Mucosa of rectum (tissue), 2 donors: ENCODE results near the gene SORL1-AS1.

Source experiments
- H3K27ac ChIP-seq, 2 donors: one replicate each; pipeline ENCODE4 v1.7.0; 2013; ENCODE audit warnings: inconsistent platforms in 2 of 2, low read depth in 2 of 2, low read length in 2 of 2
- H3K27me3 ChIP-seq, 2 donors: one replicate each; pipeline ENCODE4 v1.7.0; 2013; ENCODE audit warnings: low read length in 2 of 2; ENCODE audit not compliant: control insufficient read depth in 2 of 2, insufficient read depth in 2 of 2
- H3K36me3 ChIP-seq, 2 donors: one replicate each; pipeline ENCODE4 v1.7.0; 2013; ENCODE audit warnings: low read length in 2 of 2; ENCODE audit not compliant: control insufficient read depth in 2 of 2, insufficient read depth in 2 of 2
- H3K4me1 ChIP-seq, 2 donors: one replicate each; pipeline ENCODE4 v1.7.0; 2013; ENCODE audit warnings: low read length in 2 of 2, mild to moderate bottlenecking in 1 of 2; ENCODE audit not compliant: control insufficient read depth in 2 of 2, insufficient read depth in 2 of 2
- H3K4me3 ChIP-seq, 2 donors: one replicate each; pipeline ENCODE4 v1.7.0; 2013; ENCODE audit warnings: low read length in 2 of 2
- H3K9ac ChIP-seq, 2 donors: one replicate each; pipeline ENCODE4 v1.7.0; 2013; ENCODE audit warnings: low read length in 2 of 2, low read depth in 1 of 2, mild to moderate bottlenecking in 1 of 2
- H3K9me3 ChIP-seq, 2 donors: one replicate each; pipeline ENCODE4 v1.7.0; 2013; ENCODE audit warnings: low read length in 2 of 2; ENCODE audit not compliant: control insufficient read depth in 2 of 2
- donor health status: healthy.
- donor health status: Normal muscosa, but diverticular disease.

Gene SORL1-AS1

GRCh38 chr11:121452609-121453150 lies at the start of gene SORL1-AS1:
Gene SORL1-AS1, minus strand, starts transcription at chr11:121452967.
- Histone ChIP-seq H3K9ac (peak within 1 kb of the TSS; percentile 74 to 80), H3K4me1 (peaks cover 21 to 23% of the 10 kb centered on the region in 2 donors), H3K9me3 (no peaks in the 10 kb centered on the region), H3K4me3 (peak within 1 kb of the TSS; percentile 83 to 89), H3K27me3 (no peaks in the 10 kb centered on the region), H3K36me3 (peaks cover 0 to 6% of the 10 kb centered on the region in 2 donors), H3K27ac (peak within 1 kb of the TSS; percentile 86 to 93)

GRCh38 chr11:121500717-121501116 lies 48.0 kb upstream of the SORL1-AS1 start:
- Histone ChIP-seq H3K27me3 (no peaks in the 10 kb centered on the region), H3K4me1 (peaks cover 4 to 10% of the 10 kb centered on the region in 2 donors), H3K4me3 (no peak overlapping the region), H3K9ac (no peak overlapping the region), H3K27ac (no peak overlapping the region), H3K36me3 (peaks cover 27 to 47% of the 10 kb centered on the region in 2 donors), H3K9me3 (no peaks in the 10 kb centered on the region)

GRCh38 chr11:121500275-121500674 lies 47.5 kb upstream of the SORL1-AS1 start:
- H3K36me3 ChIP-seq, result peaks cover 29 to 47% of the 10 kb centered on the region in 2 donors
- no peaks in the 10 kb centered on the region for H3K27me3 ChIP-seq
- H3K4me1 ChIP-seq, result peaks cover 4 to 10% of the 10 kb centered on the region in 2 donors

GRCh38 chr11:121499405-121499804 lies 46.6 kb upstream of the SORL1-AS1 start:
- H3K27ac ChIP-seq, result no peak overlapping the region
- no peaks in the 10 kb centered on the region for H3K27me3 ChIP-seq
- no peak overlapping the region for H3K4me3 ChIP-seq
- peaks cover 4 to 10% of the 10 kb centered on the region in 2 donors for H3K4me1 ChIP-seq
- H3K9ac ChIP-seq, result no peak overlapping the region
- H3K9me3 ChIP-seq, result no peaks in the 10 kb centered on the region
- H3K36me3 ChIP-seq, result peaks cover 29 to 53% of the 10 kb centered on the region in 2 donors

More at GRCh38 chr11:121500275-121500674, 47.5 kb upstream of the SORL1-AS1 start:
- Histone ChIP-seq H3K27ac (no peak overlapping the region), H3K4me3 (no peak overlapping the region), H3K9ac (no peak overlapping the region), H3K9me3 (no peaks in the 10 kb centered on the region)

- Histone ChIP-seq H3K4me3 (no peak overlapping the region), H3K4me1 (peaks cover 4 to 10% of the 10 kb centered on the region in 2 donors), H3K27me3 (no peaks in the 10 kb centered on the region), H3K9ac (no peak overlapping the region), H3K36me3 (peaks cover 29 to 53% of the 10 kb centered on the region in 2 donors), H3K9me3 (no peaks in the 10 kb centered on the region), H3K27ac (peak overlapping the region; percentile 52 to 67)
Measured at GRCh38 chr11:121497176-121497998, 44.6 kb upstream of the SORL1-AS1 start.

GRCh38 chr11:121494355-121495099 lies 41.8 kb upstream of the SORL1-AS1 start:
- Histone ChIP-seq H3K36me3 (peaks cover 30 to 43% of the 10 kb centered on the region in 2 donors), H3K27me3 (no peaks in the 10 kb centered on the region), H3K9ac (no peak overlapping the region), H3K4me3 (no peak overlapping the region), H3K4me1 (peaks cover 4 to 10% of the 10 kb centered on the region in 2 donors), H3K9me3 (no peaks in the 10 kb centered on the region), H3K27ac (no peak overlapping the region)

GRCh38 chr11:121489823-121490222 lies 37.1 kb upstream of the SORL1-AS1 start:
- Histone ChIP-seq H3K9me3 (no peaks in the 10 kb centered on the region), H3K4me3 (no peak overlapping the region), H3K4me1 (no peaks in the 10 kb centered on the region), H3K36me3 (peaks cover 25 to 26% of the 10 kb centered on the region in 2 donors), H3K27me3 (no peaks in the 10 kb centered on the region), H3K27ac (no peak overlapping the region), H3K9ac (no peak overlapping the region)

- Histone ChIP-seq H3K27me3 (no peaks in the 10 kb centered on the region), H3K36me3 (peaks cover 26% of the 10 kb centered on the region in 2 donors), H3K9ac (no peak overlapping the region), H3K27ac (no peak overlapping the region), H3K4me3 (no peak overlapping the region), H3K9me3 (no peaks in the 10 kb centered on the region), H3K4me1 (peaks cover 0 to 2% of the 10 kb centered on the region in 2 donors)
Measured at GRCh38 chr11:121488641-121489040, 35.9 kb upstream of the SORL1-AS1 start.

- H3K9me3 ChIP-seq, result no peaks in the 10 kb centered on the region
- no peak overlapping the region for H3K27ac ChIP-seq
- H3K9ac ChIP-seq, result no peak overlapping the region
- H3K27me3 ChIP-seq, result no peaks in the 10 kb centered on the region
- H3K4me3 ChIP-seq, result no peak overlapping the region
- peaks cover 26% of the 10 kb centered on the region in 2 donors for H3K36me3 ChIP-seq
- peaks cover 0 to 3% of the 10 kb centered on the region in 2 donors for H3K4me1 ChIP-seq
Measured at GRCh38 chr11:121488170-121488569, 35.4 kb upstream of the SORL1-AS1 start.

- Histone ChIP-seq H3K9me3 (no peaks in the 10 kb centered on the region), H3K27ac (no peak overlapping the region), H3K36me3 (peaks cover 26 to 30% of the 10 kb centered on the region in 2 donors), H3K4me3 (no peak overlapping the region), H3K9ac (no peak overlapping the region), H3K27me3 (no peaks in the 10 kb centered on the region), H3K4me1 (peaks cover 0 to 8% of the 10 kb centered on the region in 2 donors)
Measured at GRCh38 chr11:121487191-121487590, 34.4 kb upstream of the SORL1-AS1 start.
